Lung (tissue), 12 donors: ENCODE results near the gene CCDC82. TPM values are rescaled to one million over a fixed set of nuclear protein-coding genes. Genes with fewer than 3 reads are reported as not detected.

Source experiments
- ATAC-seq: fragments of 200-7000 bp; cut with Tn5 transposase; one replicate; pipeline ENCODE4 v1.9.1; 2020; ENCODE audit warnings: moderate number of reproducible peaks; ENCODE audit not compliant: insufficient read depth, low FRiP score
- DNase-seq, 3 donors: peaks; one replicate each; pipeline ENCODE4 v3.0.0-alpha.2; 2013 to 2017
- H3K27ac ChIP-seq, 2 donors: one replicate each; pipeline ENCODE4 v1.5.1; 2013; ENCODE audit warnings: mild to moderate bottlenecking in 2 of 2, moderate library complexity in 2 of 2, control low read depth in 1 of 2, inconsistent platforms in 1 of 2, low read depth in 1 of 2, low read length in 1 of 2
- H3K27me3 ChIP-seq, 3 donors: one replicate each; pipeline ENCODE4 v1.5.1; 2013; ENCODE audit warnings: low read length in 2 of 3; ENCODE audit not compliant: control insufficient read depth in 3 of 3, insufficient read depth in 3 of 3
- H3K36me3 ChIP-seq, 4 donors: one replicate each; pipeline ENCODE4 v1.5.1; 2013; ENCODE audit warnings: low read length in 4 of 4, mild to moderate bottlenecking in 1 of 4, moderate library complexity in 1 of 4; ENCODE audit not compliant: control insufficient read depth in 4 of 4, insufficient read depth in 4 of 4
- H3K4me1 ChIP-seq, 5 donors: one replicate each; pipeline ENCODE4 v1.5.1; 2013; ENCODE audit warnings: low read length in 5 of 5, mild to moderate bottlenecking in 2 of 5, moderate library complexity in 1 of 5; ENCODE audit not compliant: control insufficient read depth in 5 of 5, insufficient read depth in 5 of 5
- H3K4me3 ChIP-seq: one replicate; pipeline ENCODE4 v1.5.1; 2013; ENCODE audit warnings: mild to moderate bottlenecking, control low read depth, moderate library complexity
- H3K9ac ChIP-seq, 2 donors: one replicate each; pipeline ENCODE4 v1.5.1; 2013; ENCODE audit warnings: low read length in 2 of 2, control low read depth in 1 of 2; ENCODE audit not compliant: insufficient read depth in 1 of 2
- H3K9me3 ChIP-seq, 4 donors: one replicate each; pipeline ENCODE4 v1.5.1; 2013; ENCODE audit warnings: low read length in 3 of 4, mild to moderate bottlenecking in 1 of 4, moderate library complexity in 1 of 4; ENCODE audit not compliant: control insufficient read depth in 4 of 4, insufficient read depth in 3 of 4
- CTCF ChIP-seq: IDR thresholded peaks from 2 replicates; pipeline ENCODE4 v1.5.1; 2012; ENCODE audit warnings: mild to moderate bottlenecking; ENCODE audit errors: control extremely low read depth, extremely low read depth
- WGBS, 2 donors: extraction: QIAGEN DNeasy Blood & Tissue Kit; methylation state at CpG; one replicate each; pipeline ENCODE4 v1.1.7; 2013; 5-methylcytosine and 5-hydroxymethylcytosine counted together
- polyA plus RNA-seq, 2 donors: library from polyadenylated mRNA; stranded (reverse); fragments of 200-250 nt; gene quantifications; one replicate each; pipeline ENCODE4 v1.2.1, GENCODE V29; 2013
- total RNA-seq, 2 donors: library from RNA; depleted of rRNA in 1 of 2; stranded (reverse); fragments of >200 nt in 1 of 2; gene quantifications; one replicate each; pipeline ENCODE4 v1.2.1, GENCODE V29; 2014 to 2021
- donor health status: control.
- donor health status: control.
- donor health status: Bipolar disorder and iron deficiency.
- donor health status: healthy.
- donor health status: DM: yes; HTN: yes; CAD: no.

CCDC82 gene
- total and polyA plus RNA-seq, 4 donors: 16.4 to 46.9 (median 29.2) TPM

- Histone ChIP-seq H3K4me1 (peaks cover 8 to 91% (median 38%) of the 10 kb centered on the region in 5 donors), H3K27me3 (no peaks in the 10 kb centered on the region)
- 86 to 90% methylated on average over 2 of the region's 2 CpGs for WGBS, 2 donors
Measured at GRCh38 chr11:96309016-96309642, 80.6 kb downstream of the CCDC82 start.

GRCh38 chr11:96307776-96308140, 82.0 kb downstream of the CCDC82 start:
- Histone ChIP-seq H3K4me3 (no peak overlapping the region), H3K27me3 (no peaks in the 10 kb centered on the region), H3K36me3 (no peaks in the 10 kb centered on the region), H3K27ac (peak overlapping the region; percentile 97), H3K9me3 (no peaks in the 10 kb centered on the region), H3K9ac (peak overlapping the region; percentile 57 to 91), H3K4me1 (peaks cover 5 to 90% (median 38%) of the 10 kb centered on the region in 5 donors)
- WGBS, 2 donors: 57 to 74% methylated on average over 3 of the region's 3 CpGs
- peak in 2 of 3 donors; percentile 59 to 76 for DNase-seq
- ATAC-seq: no peak
- TF ChIP-seq CTCF: no peak

More at GRCh38 chr11:96309016-96309642, 80.6 kb downstream of the CCDC82 start:
- TF ChIP-seq CTCF: no peak
- Histone ChIP-seq H3K4me3 (no peak overlapping the region), H3K27ac (peak overlapping the region in 1 of 2 donors; percentile 74), H3K9me3 (no peaks in the 10 kb centered on the region), H3K9ac (peak overlapping the region in 1 of 2 donors; percentile 4), H3K36me3 (no peaks in the 10 kb centered on the region)
- peak in 1 of 3 donors; percentile 58 for DNase-seq
- no peak for ATAC-seq

GRCh38 chr11:96306933-96307775, 82.6 kb downstream of the CCDC82 start:
- TF ChIP-seq CTCF: no peak
- Histone ChIP-seq H3K4me3 (no peak overlapping the region), H3K4me1 (peaks cover 8 to 93% (median 42%) of the 10 kb centered on the region in 5 donors), H3K27me3 (no peaks in the 10 kb centered on the region), H3K9ac (peak overlapping the region; percentile 57 to 91), H3K9me3 (no peaks in the 10 kb centered on the region), H3K27ac (peak overlapping the region; percentile 97), H3K36me3 (no peaks in the 10 kb centered on the region)
- ATAC-seq (peak; percentile 68), DNase-seq (peak; percentile 95 to 100 (median 99))
- WGBS, 2 donors: 18 to 43% methylated on average over 10 of the region's 10 CpGs
